GM18520 (cell line): ENCODE measurements around the gene PPCDC.
A peak's percentile ranks its signal among the peaks of the same experiment; 100 is the strongest.

Experiments used
- ATAC-seq: cut with Tn5 transposase; IDR thresholded peaks from one replicate; pipeline ENCODE4 v1.9.1; 2021; ENCODE audit not compliant: unreplicated experiment

The PPCDC gene

GRCh38 chr15:75043509-75044257, 20.3 kb downstream of the PPCDC start:
- ATAC-seq: peak; percentile 26

- ATAC-seq: no peak
Measured at GRCh38 chr15:75044258-75044878, 21.0 kb downstream of the PPCDC start.

GRCh38 chr15:75045332-75046015, 22.1 kb downstream of the PPCDC start:
- no peak for ATAC-seq

- no peak for ATAC-seq
Measured at GRCh38 chr15:75048394-75048793, 25.0 kb downstream of the PPCDC start.

GRCh38 chr15:75049392-75049791, 26.0 kb downstream of the PPCDC start:
- no peak for ATAC-seq

- no peak for ATAC-seq
Measured at GRCh38 chr15:75050283-75050682, 26.9 kb downstream of the PPCDC start.

GRCh38 chr15:75051191-75051608, 27.8 kb downstream of the PPCDC start:
- ATAC-seq: no peak

GRCh38 chr15:75051711-75052110, 28.3 kb downstream of the PPCDC start:
- ATAC-seq: no peak

GRCh38 chr15:75052972-75053747, 29.8 kb downstream of the PPCDC start:
- ATAC-seq: no peak

GRCh38 chr15:75053748-75054125, 30.3 kb downstream of the PPCDC start:
- no peak for ATAC-seq

- no peak for ATAC-seq
Measured at GRCh38 chr15:75054172-75054897, 30.9 kb downstream of the PPCDC start.

- no peak for ATAC-seq
Measured at GRCh38 chr15:75056036-75056435, 32.6 kb downstream of the PPCDC start.

- ATAC-seq: no peak
Measured at GRCh38 chr15:75058127-75058905, 34.9 kb downstream of the PPCDC start.

- ATAC-seq: no peak
Measured at GRCh38 chr15:75059607-75060006, 36.2 kb downstream of the PPCDC start.

GRCh38 chr15:75061272-75061671, 37.9 kb downstream of the PPCDC start:
- no peak for ATAC-seq

GRCh38 chr15:75062706-75063105, 39.3 kb downstream of the PPCDC start:
- no peak for ATAC-seq

- ATAC-seq: no peak
Measured at GRCh38 chr15:75063338-75063737, 39.9 kb downstream of the PPCDC start.

GRCh38 chr15:75063889-75064288, 40.5 kb downstream of the PPCDC start:
- no peak for ATAC-seq

GRCh38 chr15:75064846-75065245, 41.5 kb downstream of the PPCDC start:
- no peak for ATAC-seq

GRCh38 chr15:75065467-75065850, 42.1 kb downstream of the PPCDC start:
- ATAC-seq: no peak
